Tibial artery (tissue), 4 donors: Measurements from ENCODE around the gene RABGAP1L.

Experiments
- DNase-seq, 2 donors: peaks; one replicate each; pipeline ENCODE4 v3.0.0-alpha.2; 2019
- H3K27ac ChIP-seq, 2 donors: fragments of 200-600 bp; sonication (generic) in 1 of 2; 1 replicate in 1 of 2; 2 replicates in 1 of 2; pipeline ENCODE4 v1.5.1; 2018 to 2019; ENCODE audit warnings: mild to moderate bottlenecking in 1 of 2
- H3K27me3 ChIP-seq, 2 donors: fragments of 200-600 bp; sonication (generic) in 1 of 2; one replicate each; pipeline versions ENCODE4 v1.5.1 to v1.6.0; 2016 to 2019
- H3K36me3 ChIP-seq, 3 donors: fragments of 200-600 bp; sonication (generic) in 2 of 3; one replicate each; pipeline ENCODE4 v1.5.1; 2016 to 2019; ENCODE audit warnings: mild to moderate bottlenecking in 2 of 3
- H3K4me1 ChIP-seq, 4 donors: fragments of 200-600 bp; sonication (generic) in 2 of 4; 1 replicate in 3 of 4; 2 replicates in 1 of 4; pipeline ENCODE4 v1.5.1; 2016 to 2019
- H3K4me3 ChIP-seq, 2 donors: fragments of 200-600 bp; sonication (generic) in 1 of 2; 1 replicate in 1 of 2; 2 replicates in 1 of 2; pipeline ENCODE4 v1.5.1; 2018 to 2019; ENCODE audit warnings: mild to moderate bottlenecking in 2 of 2
- H3K9me3 ChIP-seq, 3 donors: fragments of 200-600 bp; sonication (generic) in 1 of 3; one replicate each; pipeline ENCODE4 v1.5.1; 2016 to 2019
- intact Hi-C: fragments of 100-400 bp; cut with DNase I; formaldehyde crosslinking; loops from one replicate; pipeline ENCODE4 v1.15.0; 2023; ENCODE audit warnings: low total_unique reads
- TF ChIP-seq, protein P1 (sequence below), 2 experiments: fragments of 200-600 bp in 1 of 2; fragments of 450-650 bp in 1 of 2; IDR thresholded peaks; one replicate each; pipeline ENCODE4 v1.5.1; 2017 to 2019; ENCODE audit warnings: antibody characterized with exemption in 2 of 2, mild to moderate bottlenecking in 1 of 2, moderate library complexity in 1 of 2

RABGAP1L gene

GRCh38 chr1:174269989-174270651 lies 110.8 kb downstream of the RABGAP1L start:
- no peak for DNase-seq
- intact Hi-C loops = no loop called here
- TF ChIP-seq, protein P1, sequence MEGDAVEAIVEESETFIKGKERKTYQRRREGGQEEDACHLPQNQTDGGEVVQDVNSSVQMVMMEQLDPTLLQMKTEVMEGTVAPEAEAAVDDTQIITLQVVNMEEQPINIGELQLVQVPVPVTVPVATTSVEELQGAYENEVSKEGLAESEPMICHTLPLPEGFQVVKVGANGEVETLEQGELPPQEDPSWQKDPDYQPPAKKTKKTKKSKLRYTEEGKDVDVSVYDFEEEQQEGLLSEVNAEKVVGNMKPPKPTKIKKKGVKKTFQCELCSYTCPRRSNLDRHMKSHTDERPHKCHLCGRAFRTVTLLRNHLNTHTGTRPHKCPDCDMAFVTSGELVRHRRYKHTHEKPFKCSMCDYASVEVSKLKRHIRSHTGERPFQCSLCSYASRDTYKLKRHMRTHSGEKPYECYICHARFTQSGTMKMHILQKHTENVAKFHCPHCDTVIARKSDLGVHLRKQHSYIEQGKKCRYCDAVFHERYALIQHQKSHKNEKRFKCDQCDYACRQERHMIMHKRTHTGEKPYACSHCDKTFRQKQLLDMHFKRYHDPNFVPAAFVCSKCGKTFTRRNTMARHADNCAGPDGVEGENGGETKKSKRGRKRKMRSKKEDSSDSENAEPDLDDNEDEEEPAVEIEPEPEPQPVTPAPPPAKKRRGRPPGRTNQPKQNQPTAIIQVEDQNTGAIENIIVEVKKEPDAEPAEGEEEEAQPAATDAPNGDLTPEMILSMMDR (IDR thresholded peaks at IDR 0.05) = no peak

GRCh38 chr1:174273190-174273589 lies 113.9 kb downstream of the RABGAP1L start:
- no peaks in the 10 kb centered on the region for H3K27me3 ChIP-seq
- DNase-seq = no peak
- H3K36me3 ChIP-seq = peaks cover 0 to 9% (median 7%) of the 10 kb centered on the region in 3 donors
- H3K4me3 ChIP-seq = no peak overlapping the region
- no peak overlapping the region for H3K27ac ChIP-seq
- intact Hi-C loops = no loop called here
- H3K9me3 ChIP-seq = no peaks in the 10 kb centered on the region
- H3K4me1 ChIP-seq = no peaks in the 10 kb centered on the region
- TF ChIP-seq, protein P1 (IDR thresholded peaks at IDR 0.05) = no peak

More at GRCh38 chr1:174269989-174270651, 110.8 kb downstream of the RABGAP1L start:
- Histone ChIP-seq H3K4me1 (no peaks in the 10 kb centered on the region), H3K27me3 (no peaks in the 10 kb centered on the region), H3K4me3 (no peak overlapping the region), H3K9me3 (no peaks in the 10 kb centered on the region), H3K27ac (no peak overlapping the region), H3K36me3 (peaks cover 0 to 7% (median 5%) of the 10 kb centered on the region in 3 donors)

GRCh38 chr1:174273776-174274175 lies 114.5 kb downstream of the RABGAP1L start:
- TF ChIP-seq, protein P1 (IDR thresholded peaks at IDR 0.05) = no peak
- Histone ChIP-seq H3K4me3 (no peak overlapping the region), H3K36me3 (peaks cover 0 to 9% (median 6%) of the 10 kb centered on the region in 3 donors), H3K27ac (no peak overlapping the region), H3K4me1 (no peaks in the 10 kb centered on the region), H3K9me3 (no peaks in the 10 kb centered on the region), H3K27me3 (no peaks in the 10 kb centered on the region)
- DNase-seq = no peak
- intact Hi-C loops = no loop called here

- no peaks in the 10 kb centered on the region for H3K9me3 ChIP-seq
- H3K36me3 ChIP-seq = peaks cover 0 to 4% (median 0%) of the 10 kb centered on the region in 3 donors
- intact Hi-C loops = no loop called here
- TF ChIP-seq, protein P1 (IDR thresholded peaks at IDR 0.05) = no peak
- H3K27ac ChIP-seq = no peak overlapping the region
- no peak for DNase-seq
- H3K4me3 ChIP-seq = no peak overlapping the region
- no peaks in the 10 kb centered on the region for H3K27me3 ChIP-seq
- no peaks in the 10 kb centered on the region for H3K4me1 ChIP-seq
Observed at GRCh38 chr1:174274452-174274851, 115.1 kb downstream of the RABGAP1L start.

DNA sequence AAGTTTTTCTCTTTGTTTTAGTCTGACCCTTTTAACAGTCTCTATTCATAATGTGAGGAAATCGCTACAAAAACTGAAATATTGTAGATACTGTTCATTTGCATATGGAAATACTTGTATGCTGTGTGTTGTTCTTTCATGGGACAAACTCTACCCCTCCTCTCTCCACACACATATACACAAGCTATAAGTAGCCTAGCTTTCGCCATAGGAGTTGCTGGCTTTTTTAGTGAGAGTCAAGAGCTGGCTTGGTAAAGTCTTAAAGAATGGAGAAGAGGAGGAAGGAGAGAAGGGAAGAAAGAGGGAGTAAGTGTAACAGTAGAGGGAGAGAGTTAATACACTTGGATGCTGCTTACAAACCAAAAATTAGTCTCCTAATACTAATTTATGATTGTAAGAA lies 115.6 kb downstream of the RABGAP1L start:
- H3K4me3 ChIP-seq = no peak overlapping the region
- no peak overlapping the region for H3K27ac ChIP-seq
- intact Hi-C loops = no loop called here
- no peak for DNase-seq
- H3K9me3 ChIP-seq = no peaks in the 10 kb centered on the region
- H3K27me3 ChIP-seq = no peaks in the 10 kb centered on the region
- H3K36me3 ChIP-seq = peaks cover 0 to 4% (median 0%) of the 10 kb centered on the region in 3 donors
- TF ChIP-seq, protein P1 (IDR thresholded peaks at IDR 0.05) = no peak
- H3K4me1 ChIP-seq = no peaks in the 10 kb centered on the region
